Left ventricle myocardium inferior (tissue), 1 donor: ENCODE measurements around the gene ENOX2. TPM values are rescaled to one million over a fixed set of nuclear protein-coding genes. Genes with fewer than 3 reads are reported as not detected.
A peak's percentile ranks its signal among the peaks of the same experiment; 100 is the strongest.

Experiments used
- DNase-seq: peaks from one replicate; pipeline ENCODE4 v3.0.0-alpha.2; 2020
- H3K27ac ChIP-seq: fragments of 200-600 bp; replicated peaks from 2 replicates; pipeline ENCODE4 v1.8.0; 2021
- H3K27me3 ChIP-seq: fragments of 200-600 bp; 2 replicates; pipeline ENCODE4 v1.8.0; 2021; ENCODE audit warnings: low read depth
- H3K36me3 ChIP-seq: fragments of 200-600 bp; 2 replicates; pipeline ENCODE4 v1.8.0; 2021
- H3K4me1 ChIP-seq: fragments of 200-600 bp; 2 replicates; pipeline ENCODE4 v1.8.0; 2021
- H3K4me3 ChIP-seq: fragments of 200-600 bp; 2 replicates; pipeline ENCODE4 v1.8.0; 2021; ENCODE audit warnings: mild to moderate bottlenecking, moderate library complexity
- H3K9me3 ChIP-seq: fragments of 200-600 bp; replicated peaks from 2 replicates; pipeline ENCODE4 v1.8.0; 2021
- intact Hi-C: fragments of 100-400 bp; cut with micrococcal nuclease; formaldehyde crosslinking; loops from one replicate; pipeline ENCODE4 v1.11.0; 2022
- total RNA-seq: library from RNA; stranded (reverse); fragmentation: NEBNext Ultra II Directional; extraction: Animal tissue kit (Norgen Biotek cat#: 25700); gene quantifications from one replicate; pipeline ENCODE4 v1.2.1, GENCODE V29; 2021
- TF ChIP-seq, protein P1 (sequence below): fragments of 200-600 bp; IDR thresholded peaks from 2 replicates; pipeline ENCODE4 v1.8.0; 2021; ENCODE audit warnings: antibody characterized with exemption, mild to moderate bottlenecking, borderline replicate concordance
- donor health status: DM: no; HTN: yes; CAD: no; lungs with severe emphysema.

Gene ENOX2
- total RNA-seq, 1 donor from 2014 or later: 14.1 TPM

DNA sequence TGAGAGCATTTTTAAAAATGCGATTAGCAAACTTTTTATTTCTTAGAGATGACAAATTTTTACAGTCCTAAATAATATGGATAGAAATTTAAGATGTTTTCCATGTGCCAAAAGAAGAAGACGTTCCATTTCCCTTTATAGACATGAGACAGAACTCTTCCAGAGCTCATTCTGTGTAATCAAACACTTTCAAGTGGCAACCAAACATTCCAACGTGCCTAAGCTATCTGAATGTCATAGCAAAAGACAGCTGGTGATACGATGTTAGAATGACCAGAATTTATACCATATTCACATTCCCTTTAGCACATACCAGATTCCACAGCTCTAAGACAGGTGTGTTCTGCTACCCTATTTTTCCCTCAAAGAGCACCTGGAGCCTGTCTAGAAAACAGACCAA lies 133.2 kb downstream of the ENOX2 start:
- peak overlapping the region; percentile 30 for H3K27ac ChIP-seq
- H3K4me3 ChIP-seq: no peak overlapping the region
- TF ChIP-seq, protein P1, sequence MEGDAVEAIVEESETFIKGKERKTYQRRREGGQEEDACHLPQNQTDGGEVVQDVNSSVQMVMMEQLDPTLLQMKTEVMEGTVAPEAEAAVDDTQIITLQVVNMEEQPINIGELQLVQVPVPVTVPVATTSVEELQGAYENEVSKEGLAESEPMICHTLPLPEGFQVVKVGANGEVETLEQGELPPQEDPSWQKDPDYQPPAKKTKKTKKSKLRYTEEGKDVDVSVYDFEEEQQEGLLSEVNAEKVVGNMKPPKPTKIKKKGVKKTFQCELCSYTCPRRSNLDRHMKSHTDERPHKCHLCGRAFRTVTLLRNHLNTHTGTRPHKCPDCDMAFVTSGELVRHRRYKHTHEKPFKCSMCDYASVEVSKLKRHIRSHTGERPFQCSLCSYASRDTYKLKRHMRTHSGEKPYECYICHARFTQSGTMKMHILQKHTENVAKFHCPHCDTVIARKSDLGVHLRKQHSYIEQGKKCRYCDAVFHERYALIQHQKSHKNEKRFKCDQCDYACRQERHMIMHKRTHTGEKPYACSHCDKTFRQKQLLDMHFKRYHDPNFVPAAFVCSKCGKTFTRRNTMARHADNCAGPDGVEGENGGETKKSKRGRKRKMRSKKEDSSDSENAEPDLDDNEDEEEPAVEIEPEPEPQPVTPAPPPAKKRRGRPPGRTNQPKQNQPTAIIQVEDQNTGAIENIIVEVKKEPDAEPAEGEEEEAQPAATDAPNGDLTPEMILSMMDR: no peak
- intact Hi-C loops: no loop called here
- no peak for DNase-seq
- no peaks in the 10 kb centered on the region for H3K36me3 ChIP-seq
- no peaks in the 10 kb centered on the region for H3K9me3 ChIP-seq
- no peaks in the 10 kb centered on the region for H3K27me3 ChIP-seq
- peaks cover 12% of the 10 kb centered on the region for H3K4me1 ChIP-seq

DNA sequence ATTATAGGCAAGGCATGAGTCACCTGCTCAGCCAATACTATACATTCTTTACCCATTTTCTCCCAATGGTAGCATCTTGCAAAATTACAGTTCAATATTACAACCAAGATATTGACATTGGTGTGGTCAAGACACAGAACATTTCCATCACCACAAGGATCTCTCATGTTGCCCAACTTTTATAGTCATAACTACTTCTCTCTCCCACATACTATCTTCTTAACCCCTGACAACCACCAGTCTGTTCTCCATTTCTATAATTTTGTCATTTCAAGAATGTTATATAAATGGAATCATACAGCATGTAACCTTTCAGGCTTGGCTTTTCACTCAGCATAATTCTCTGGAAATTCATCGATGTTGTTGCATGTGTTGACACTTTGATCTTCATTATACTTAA lies 144.9 kb downstream of the ENOX2 start:
- intact Hi-C loops: no loop called here
- Histone ChIP-seq H3K9me3 (peaks cover 4% of the 10 kb centered on the region), H3K27ac (no peak overlapping the region), H3K4me3 (no peak overlapping the region), H3K27me3 (no peaks in the 10 kb centered on the region), H3K4me1 (no peaks in the 10 kb centered on the region), H3K36me3 (no peaks in the 10 kb centered on the region)
- TF ChIP-seq, protein P1: no peak
- DNase-seq: no peak

DNA sequence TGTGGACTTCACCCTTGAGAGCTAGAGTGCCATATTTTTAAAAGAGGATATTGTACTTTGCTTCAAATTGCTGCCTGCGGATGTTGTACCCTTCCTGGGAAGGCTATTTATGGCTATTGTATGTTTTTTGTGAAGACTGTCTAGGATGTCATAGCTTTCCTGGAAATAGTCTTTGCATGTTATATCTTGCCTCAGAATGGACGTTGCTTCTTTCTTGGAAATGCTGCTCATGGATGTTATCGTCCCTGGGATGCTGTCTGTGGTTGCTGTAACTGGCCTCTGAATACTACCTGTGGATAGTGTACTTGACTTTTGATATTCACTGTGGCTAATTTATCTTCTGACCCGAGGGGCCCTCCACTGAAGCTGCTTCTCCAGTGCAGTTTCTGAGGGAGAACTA lies 146.8 kb downstream of the ENOX2 start:
- intact Hi-C loops: no loop called here
- Histone ChIP-seq H3K36me3 (no peaks in the 10 kb centered on the region), H3K9me3 (peaks cover 4% of the 10 kb centered on the region), H3K4me1 (no peaks in the 10 kb centered on the region), H3K27ac (no peak overlapping the region), H3K4me3 (no peak overlapping the region), H3K27me3 (no peaks in the 10 kb centered on the region)
- DNase-seq: no peak
- TF ChIP-seq, protein P1: no peak

DNA sequence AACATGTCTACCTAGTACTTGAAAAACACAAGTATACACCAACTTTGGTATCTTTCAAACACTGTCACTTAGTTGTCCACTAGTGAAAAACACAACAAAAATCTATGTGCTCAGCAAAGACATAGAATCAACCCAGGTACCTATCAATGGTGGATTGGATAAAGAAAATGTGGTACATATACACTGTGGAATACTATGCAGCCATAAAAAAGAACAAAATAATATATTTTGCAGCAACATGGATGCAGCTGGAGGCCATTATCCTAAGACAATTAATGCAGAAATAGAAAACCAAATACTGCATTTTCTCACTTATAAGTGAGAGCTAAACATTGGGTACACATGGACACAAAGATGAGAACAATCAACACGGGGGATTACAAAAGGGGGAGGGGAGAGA lies 148.7 kb downstream of the ENOX2 start:
- Histone ChIP-seq H3K4me3 (no peak overlapping the region), H3K36me3 (no peaks in the 10 kb centered on the region), H3K27ac (no peak overlapping the region), H3K9me3 (peaks cover 4% of the 10 kb centered on the region), H3K4me1 (no peaks in the 10 kb centered on the region), H3K27me3 (no peaks in the 10 kb centered on the region)
- DNase-seq: no peak
- intact Hi-C loops: no loop called here
- TF ChIP-seq, protein P1: no peak

DNA sequence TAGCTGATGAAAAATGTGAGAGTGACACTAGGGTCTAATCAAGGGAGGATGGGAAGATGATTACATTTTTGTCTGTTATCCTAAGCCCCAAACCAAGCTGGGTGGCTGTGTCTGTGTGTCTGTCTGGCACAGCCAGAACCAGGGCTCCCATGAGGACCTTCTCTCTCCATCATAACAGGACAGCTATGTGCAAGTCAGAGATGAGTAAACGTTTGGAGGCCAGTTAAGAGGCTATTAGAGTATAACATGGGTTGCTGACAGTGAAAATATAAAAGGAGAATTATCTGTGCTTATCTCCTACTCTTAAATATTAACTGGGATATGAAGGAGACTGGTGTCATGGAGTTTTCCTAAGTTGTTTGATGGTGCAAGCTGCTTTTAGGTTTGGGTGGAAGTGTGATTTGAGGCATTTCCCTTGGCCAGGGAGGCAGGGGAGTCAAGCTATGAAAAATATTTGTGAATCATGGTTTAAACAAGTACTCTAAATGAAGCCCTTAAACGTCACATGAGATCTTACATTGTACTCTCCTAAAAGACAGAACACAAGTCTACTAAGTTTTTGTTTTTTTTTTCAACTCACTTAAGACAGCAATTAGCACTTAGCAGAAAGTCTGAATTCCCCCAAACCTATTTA lies 156.2 kb downstream of the ENOX2 start:
- intact Hi-C loops: no loop called here
- no peak overlapping the region for H3K27ac ChIP-seq

More for the DNA sequence above, 156.2 kb downstream of the ENOX2 start:
- H3K36me3 ChIP-seq: no peaks in the 10 kb centered on the region
- TF ChIP-seq, protein P1: no peak
- H3K4me3 ChIP-seq: no peak overlapping the region
- no peaks in the 10 kb centered on the region for H3K27me3 ChIP-seq
- H3K9me3 ChIP-seq: no peaks in the 10 kb centered on the region
- no peak for DNase-seq
- H3K4me1 ChIP-seq: no peaks in the 10 kb centered on the region
